Measurements from ENCODE around the gene BRCA1.

BRCA1 gene

DNA sequence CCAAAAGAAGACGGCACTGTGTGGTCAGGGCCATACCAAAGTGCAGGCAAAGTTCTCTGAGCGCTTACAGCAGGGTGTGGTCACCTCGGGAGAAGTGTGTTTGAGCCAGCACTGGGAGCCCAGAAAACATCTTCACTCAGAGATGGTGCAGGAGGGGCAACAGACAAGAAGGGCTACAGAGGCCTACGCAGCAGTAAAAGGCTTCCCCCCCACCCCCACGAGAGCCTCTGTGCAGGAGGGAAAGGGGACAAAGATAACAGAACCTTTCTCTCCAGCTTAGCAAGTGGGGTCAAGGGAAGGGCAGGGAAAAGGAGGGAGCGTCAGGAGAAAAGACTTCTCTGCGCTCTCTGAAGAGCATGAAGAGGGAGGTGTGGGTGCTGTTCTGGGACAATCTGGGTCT, 105.7 kb downstream of the BRCA1 start (continued):
- TF ChIP-seq, protein P1, sequence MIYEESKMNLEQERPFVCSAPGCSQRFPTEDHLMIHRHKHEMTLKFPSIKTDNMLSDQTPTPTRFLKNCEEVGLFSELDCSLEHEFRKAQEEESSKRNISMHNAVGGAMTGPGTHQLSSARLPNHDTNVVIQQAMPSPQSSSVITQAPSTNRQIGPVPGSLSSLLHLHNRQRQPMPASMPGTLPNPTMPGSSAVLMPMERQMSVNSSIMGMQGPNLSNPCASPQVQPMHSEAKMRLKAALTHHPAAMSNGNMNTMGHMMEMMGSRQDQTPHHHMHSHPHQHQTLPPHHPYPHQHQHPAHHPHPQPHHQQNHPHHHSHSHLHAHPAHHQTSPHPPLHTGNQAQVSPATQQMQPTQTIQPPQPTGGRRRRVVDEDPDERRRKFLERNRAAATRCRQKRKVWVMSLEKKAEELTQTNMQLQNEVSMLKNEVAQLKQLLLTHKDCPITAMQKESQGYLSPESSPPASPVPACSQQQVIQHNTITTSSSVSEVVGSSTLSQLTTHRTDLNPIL (CRISPR knock-in tag; IDR thresholded peaks at IDR 0.05; ENCODE audit: low read depth): no peak
- TF ChIP-seq TOX (CRISPR knock-in tag; IDR thresholded peaks at IDR 0.05; ENCODE audit: borderline replicate concordance): no peak
- TF ChIP-seq ZFP30 (CRISPR knock-in tag; IDR thresholded peaks at IDR 0.05): no peak
- no peak for TF ChIP-seq ZNF565 (CRISPR knock-in tag; conservative IDR thresholded peaks at IDR 0.05; ENCODE audit: low read depth)
- TF ChIP-seq ZNF8 (CRISPR knock-in tag; IDR thresholded peaks at IDR 0.05): no peak
- TF ChIP-seq, protein P2, sequence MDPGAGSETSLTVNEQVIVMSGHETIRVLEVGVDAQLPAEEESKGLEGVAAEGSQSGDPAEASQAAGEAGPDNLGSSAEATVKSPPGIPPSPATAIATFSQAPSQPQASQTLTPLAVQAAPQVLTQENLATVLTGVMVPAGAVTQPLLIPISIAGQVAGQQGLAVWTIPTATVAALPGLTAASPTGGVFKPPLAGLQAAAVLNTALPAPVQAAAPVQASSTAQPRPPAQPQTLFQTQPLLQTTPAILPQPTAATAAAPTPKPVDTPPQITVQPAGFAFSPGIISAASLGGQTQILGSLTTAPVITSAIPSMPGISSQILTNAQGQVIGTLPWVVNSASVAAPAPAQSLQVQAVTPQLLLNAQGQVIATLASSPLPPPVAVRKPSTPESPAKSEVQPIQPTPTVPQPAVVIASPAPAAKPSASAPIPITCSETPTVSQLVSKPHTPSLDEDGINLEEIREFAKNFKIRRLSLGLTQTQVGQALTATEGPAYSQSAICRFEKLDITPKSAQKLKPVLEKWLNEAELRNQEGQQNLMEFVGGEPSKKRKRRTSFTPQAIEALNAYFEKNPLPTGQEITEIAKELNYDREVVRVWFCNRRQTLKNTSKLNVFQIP (CRISPR knock-in tag; IDR thresholded peaks at IDR 0.05; ENCODE audit: borderline replicate concordance, low read depth): no peak
- TF ChIP-seq PPARA (CRISPR knock-in tag; IDR thresholded peaks at IDR 0.05; ENCODE audit: borderline replicate concordance): no peak
- no peak for TF ChIP-seq ZC3H10 (CRISPR knock-in tag; IDR thresholded peaks at IDR 0.05)
- no peak for TF ChIP-seq GLIS3 (CRISPR knock-in tag; IDR thresholded peaks at IDR 0.05)

DNA sequence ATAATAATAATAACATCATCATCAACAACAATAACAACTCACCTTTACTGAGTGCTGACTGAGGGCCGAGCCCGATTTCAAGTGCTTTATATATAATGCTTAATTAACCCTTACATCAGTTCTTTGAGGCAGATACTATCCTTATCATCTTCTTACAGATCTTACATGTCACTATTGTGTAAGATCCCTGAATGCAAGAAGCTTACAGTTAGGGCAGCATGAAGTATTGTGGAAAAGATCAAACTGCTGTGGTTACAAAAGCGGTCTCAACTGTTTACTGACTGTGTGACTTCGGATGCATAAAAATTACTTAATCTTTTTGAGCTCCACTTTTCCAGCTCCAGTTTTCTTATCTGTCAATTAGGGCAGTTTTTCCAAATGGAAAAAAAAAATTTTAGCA, 106.2 kb downstream of the BRCA1 start:
- TF ChIP-seq GLIS3 (CRISPR knock-in tag; IDR thresholded peaks at IDR 0.05) (no peak), ZFP3 (CRISPR knock-in tag; IDR thresholded peaks at IDR 0.05) (no peak), TOX (CRISPR knock-in tag; IDR thresholded peaks at IDR 0.05; ENCODE audit: borderline replicate concordance) (no peak), ARNTL (CRISPR knock-in tag; IDR thresholded peaks at IDR 0.05; ENCODE audit: borderline replicate concordance, low read depth) (no peak), SNAI2 (CRISPR knock-in tag; IDR thresholded peaks at IDR 0.05) (no peak), ESRRG (CRISPR knock-in tag; IDR thresholded peaks at IDR 0.05) (no peak), ZC3H10 (CRISPR knock-in tag; IDR thresholded peaks at IDR 0.05) (no peak), ZNF70 (CRISPR knock-in tag; IDR thresholded peaks at IDR 0.05) (no peak), ISL1 (CRISPR knock-in tag; IDR thresholded peaks at IDR 0.05) (no peak), PPARA (CRISPR knock-in tag; IDR thresholded peaks at IDR 0.05; ENCODE audit: borderline replicate concordance) (no peak), TCF4 (CRISPR knock-in tag; IDR thresholded peaks at IDR 0.05; ENCODE audit: borderline replicate concordance) (no peak), ZNF8 (CRISPR knock-in tag; IDR thresholded peaks at IDR 0.05) (no peak), BACH2 (CRISPR knock-in tag; IDR thresholded peaks at IDR 0.05; ENCODE audit: borderline replicate concordance) (no peak), ZFP30 (CRISPR knock-in tag; IDR thresholded peaks at IDR 0.05) (no peak)
- TF ChIP-seq, protein P3, sequence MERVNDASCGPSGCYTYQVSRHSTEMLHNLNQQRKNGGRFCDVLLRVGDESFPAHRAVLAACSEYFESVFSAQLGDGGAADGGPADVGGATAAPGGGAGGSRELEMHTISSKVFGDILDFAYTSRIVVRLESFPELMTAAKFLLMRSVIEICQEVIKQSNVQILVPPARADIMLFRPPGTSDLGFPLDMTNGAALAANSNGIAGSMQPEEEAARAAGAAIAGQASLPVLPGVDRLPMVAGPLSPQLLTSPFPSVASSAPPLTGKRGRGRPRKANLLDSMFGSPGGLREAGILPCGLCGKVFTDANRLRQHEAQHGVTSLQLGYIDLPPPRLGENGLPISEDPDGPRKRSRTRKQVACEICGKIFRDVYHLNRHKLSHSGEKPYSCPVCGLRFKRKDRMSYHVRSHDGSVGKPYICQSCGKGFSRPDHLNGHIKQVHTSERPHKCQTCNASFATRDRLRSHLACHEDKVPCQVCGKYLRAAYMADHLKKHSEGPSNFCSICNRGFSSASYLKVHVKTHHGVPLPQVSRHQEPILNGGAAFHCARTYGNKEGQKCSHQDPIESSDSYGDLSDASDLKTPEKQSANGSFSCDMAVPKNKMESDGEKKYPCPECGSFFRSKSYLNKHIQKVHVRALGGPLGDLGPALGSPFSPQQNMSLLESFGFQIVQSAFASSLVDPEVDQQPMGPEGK (CRISPR knock-in tag; IDR thresholded peaks at IDR 0.05; ENCODE audit: borderline replicate concordance): no peak
- TF ChIP-seq, protein P1 (CRISPR knock-in tag; IDR thresholded peaks at IDR 0.05; ENCODE audit: low read depth): no peak
- TF ChIP-seq, protein P4, sequence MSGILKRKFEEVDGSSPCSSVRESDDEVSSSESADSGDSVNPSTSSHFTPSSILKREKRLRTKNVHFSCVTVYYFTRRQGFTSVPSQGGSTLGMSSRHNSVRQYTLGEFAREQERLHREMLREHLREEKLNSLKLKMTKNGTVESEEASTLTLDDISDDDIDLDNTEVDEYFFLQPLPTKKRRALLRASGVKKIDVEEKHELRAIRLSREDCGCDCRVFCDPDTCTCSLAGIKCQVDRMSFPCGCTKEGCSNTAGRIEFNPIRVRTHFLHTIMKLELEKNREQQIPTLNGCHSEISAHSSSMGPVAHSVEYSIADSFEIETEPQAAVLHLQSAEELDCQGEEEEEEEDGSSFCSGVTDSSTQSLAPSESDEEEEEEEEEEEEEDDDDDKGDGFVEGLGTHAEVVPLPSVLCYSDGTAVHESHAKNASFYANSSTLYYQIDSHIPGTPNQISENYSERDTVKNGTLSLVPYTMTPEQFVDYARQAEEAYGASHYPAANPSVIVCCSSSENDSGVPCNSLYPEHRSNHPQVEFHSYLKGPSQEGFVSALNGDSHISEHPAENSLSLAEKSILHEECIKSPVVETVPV (CRISPR knock-in tag; IDR thresholded peaks at IDR 0.05): no peak
- TF ChIP-seq, protein P5, sequence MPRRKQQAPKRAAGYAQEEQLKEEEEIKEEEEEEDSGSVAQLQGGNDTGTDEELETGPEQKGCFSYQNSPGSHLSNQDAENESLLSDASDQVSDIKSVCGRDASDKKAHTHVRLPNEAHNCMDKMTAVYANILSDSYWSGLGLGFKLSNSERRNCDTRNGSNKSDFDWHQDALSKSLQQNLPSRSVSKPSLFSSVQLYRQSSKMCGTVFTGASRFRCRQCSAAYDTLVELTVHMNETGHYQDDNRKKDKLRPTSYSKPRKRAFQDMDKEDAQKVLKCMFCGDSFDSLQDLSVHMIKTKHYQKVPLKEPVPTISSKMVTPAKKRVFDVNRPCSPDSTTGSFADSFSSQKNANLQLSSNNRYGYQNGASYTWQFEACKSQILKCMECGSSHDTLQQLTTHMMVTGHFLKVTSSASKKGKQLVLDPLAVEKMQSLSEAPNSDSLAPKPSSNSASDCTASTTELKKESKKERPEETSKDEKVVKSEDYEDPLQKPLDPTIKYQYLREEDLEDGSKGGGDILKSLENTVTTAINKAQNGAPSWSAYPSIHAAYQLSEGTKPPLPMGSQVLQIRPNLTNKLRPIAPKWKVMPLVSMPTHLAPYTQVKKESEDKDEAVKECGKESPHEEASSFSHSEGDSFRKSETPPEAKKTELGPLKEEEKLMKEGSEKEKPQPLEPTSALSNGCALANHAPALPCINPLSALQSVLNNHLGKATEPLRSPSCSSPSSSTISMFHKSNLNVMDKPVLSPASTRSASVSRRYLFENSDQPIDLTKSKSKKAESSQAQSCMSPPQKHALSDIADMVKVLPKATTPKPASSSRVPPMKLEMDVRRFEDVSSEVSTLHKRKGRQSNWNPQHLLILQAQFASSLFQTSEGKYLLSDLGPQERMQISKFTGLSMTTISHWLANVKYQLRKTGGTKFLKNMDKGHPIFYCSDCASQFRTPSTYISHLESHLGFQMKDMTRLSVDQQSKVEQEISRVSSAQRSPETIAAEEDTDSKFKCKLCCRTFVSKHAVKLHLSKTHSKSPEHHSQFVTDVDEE (CRISPR knock-in tag; IDR thresholded peaks at IDR 0.05): no peak
- TF ChIP-seq, protein P2 (CRISPR knock-in tag; IDR thresholded peaks at IDR 0.05; ENCODE audit: borderline replicate concordance, low read depth): no peak
- ATAC-seq: no peak
